Myocyte (in vitro differentiated cells): Measurements from ENCODE around the gene CEP20. TPM values are rescaled to one million over a fixed set of nuclear protein-coding genes. Genes with fewer than 3 reads are reported as not detected.
A peak's percentile ranks its signal among the peaks of the same experiment; 100 is the strongest.
"Not testable (repeated sequence)": the region's sequence is repeated elsewhere in the genome, so short reads cannot be mapped to it uniquely, and the experiment has no call there.

Experiments used
- DNase-seq: peaks from one replicate; pipeline ENCODE4 v3.0.0-alpha.2; 2012; ENCODE audit warnings: low read depth
- polyA plus RNA-seq: library from polyadenylated mRNA; unstranded; fragments of >200 nt; gene quantifications from one replicate; pipeline ENCODE4 v1.2.1, GENCODE V29; 2012; ENCODE audit warnings: missing spikeins
- total RNA-seq: library from RNA; depleted of rRNA; stranded (reverse); fragments of >200 nt; gene quantifications from 2 replicates; pipeline ENCODE4 v1.2.3, GENCODE V29; 2014

The CEP20 gene
- 45.5 and 46.5 TPM in 2 replicates for total RNA-seq
- 19.0 TPM for polyA plus RNA-seq

GRCh38 chr16:15888072-15888976 is at the start of gene CEP20:
Gene CEP20 (minus strand): TSS chr16:15888603. CDS start chr16:15888585, 18 bp downstream.
- DNase-seq = peak; percentile 100

GRCh38 chr16:15936809-15937208 is 48.4 kb upstream of the CEP20 start:
- DNase-seq = not testable (repeated sequence)

- DNase-seq = no peak
Measured at GRCh38 chr16:15934991-15935390, 46.6 kb upstream of the CEP20 start.

- DNase-seq = no peak
Measured at GRCh38 chr16:15933781-15934180, 45.4 kb upstream of the CEP20 start.

- DNase-seq = no peak
Measured at GRCh38 chr16:15932939-15933338, 44.5 kb upstream of the CEP20 start.

GRCh38 chr16:15928261-15929104 is 40.1 kb upstream of the CEP20 start:
- no peak for DNase-seq

- no peak for DNase-seq
Measured at GRCh38 chr16:15925631-15926030, 37.2 kb upstream of the CEP20 start.

GRCh38 chr16:15924996-15925395 is 36.6 kb upstream of the CEP20 start:
- DNase-seq = no peak

GRCh38 chr16:15919331-15919730 is 30.9 kb upstream of the CEP20 start:
- DNase-seq = no peak

GRCh38 chr16:15918314-15918713 is 29.9 kb upstream of the CEP20 start:
- not testable (repeated sequence) for DNase-seq

- DNase-seq = no peak
Measured at GRCh38 chr16:15916323-15916722, 27.9 kb upstream of the CEP20 start.

GRCh38 chr16:15915555-15916081 is 27.2 kb upstream of the CEP20 start:
- no peak for DNase-seq

GRCh38 chr16:15913046-15913698 is 24.8 kb upstream of the CEP20 start:
- no peak for DNase-seq

- DNase-seq = no peak
Measured at GRCh38 chr16:15911198-15911597, 22.8 kb upstream of the CEP20 start.

GRCh38 chr16:15907863-15908478 is 19.6 kb upstream of the CEP20 start:
- DNase-seq = peak; percentile 27

GRCh38 chr16:15906439-15906838 is 18.0 kb upstream of the CEP20 start:
- no peak for DNase-seq

- no peak for DNase-seq
Measured at GRCh38 chr16:15903960-15904359, 15.6 kb upstream of the CEP20 start.

- no peak for DNase-seq
Measured at GRCh38 chr16:15900901-15901500, 12.6 kb upstream of the CEP20 start.

- DNase-seq = no peak
Measured at GRCh38 chr16:15900357-15900756, 12.0 kb upstream of the CEP20 start.

GRCh38 chr16:15899538-15900100 is 11.2 kb upstream of the CEP20 start:
- peak; percentile 57 for DNase-seq
